T-helper 22 cell (primary cell): Measurements from ENCODE around the gene GC.
"Not testable (repeated sequence)": the region's sequence is repeated elsewhere in the genome, so short reads cannot be mapped to it uniquely, and the experiment has no call there.

Source experiments
- DNase-seq: peaks from one replicate; pipeline ENCODE4 v3.0.0-alpha.2; 2020; ENCODE audit warnings: low read depth

Gene GC

DNA sequence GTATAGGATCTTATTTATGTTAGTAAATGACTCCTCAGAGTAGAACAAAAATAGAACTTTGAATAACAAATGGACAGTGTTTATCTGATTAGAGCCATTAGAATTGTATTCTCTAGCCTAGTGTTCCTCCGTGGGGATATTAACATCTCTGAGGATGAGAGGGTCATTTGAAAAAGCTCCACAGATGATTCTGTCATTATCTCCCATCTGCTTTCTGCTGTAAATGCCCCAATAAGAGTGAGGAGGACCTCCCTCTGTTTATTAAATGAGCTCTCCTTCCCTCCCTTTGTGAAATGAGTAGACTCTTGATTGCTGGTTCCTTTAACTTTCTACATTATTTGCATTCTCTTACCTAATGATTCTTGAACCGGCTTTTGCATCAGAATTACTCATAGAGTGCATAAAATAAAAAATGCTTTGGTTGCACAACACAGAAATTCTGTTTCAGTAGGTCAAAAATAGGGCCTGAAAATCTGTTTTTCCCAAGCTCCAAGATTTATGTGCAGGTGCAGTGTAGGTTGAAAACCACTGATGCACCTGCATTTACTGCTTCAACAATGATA is 18.0 kb downstream of the GC start:
- DNase-seq, result no peak

GRCh38 chr4:71765350-71765749 is 18.5 kb downstream of the GC start:
- DNase-seq, result no peak

GRCh38 chr4:71752383-71753042 is 31.4 kb downstream of the GC start:
- no peak for DNase-seq

- no peak for DNase-seq
These were observed 34.8 kb downstream of the GC start for GRCh38 chr4:71749008-71749594.

DNA sequence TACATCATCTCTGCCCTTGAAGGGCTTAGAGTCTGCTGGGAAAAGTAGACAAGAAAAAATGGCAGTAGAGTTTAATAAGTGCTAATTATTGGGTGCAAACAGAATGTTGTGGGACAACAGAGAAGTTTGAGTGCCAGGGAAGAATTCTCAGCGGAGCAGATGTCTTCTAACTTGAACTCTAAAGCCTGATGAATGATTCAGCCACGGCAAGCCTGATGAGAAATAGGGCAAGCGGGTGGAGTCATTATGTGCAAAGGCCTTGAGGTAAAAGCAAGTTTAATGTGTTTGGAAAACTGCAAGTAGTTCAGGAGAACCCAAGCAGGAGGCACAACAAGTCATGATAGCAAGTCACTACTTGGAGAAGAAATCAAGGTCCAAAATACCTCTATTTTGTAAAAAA is 37.5 kb downstream of the GC start:
- no peak for DNase-seq

- not testable (repeated sequence) for DNase-seq
These were observed 45.1 kb downstream of the GC start for GRCh38 chr4:71738782-71739181.

GRCh38 chr4:71732706-71733105 is 51.2 kb downstream of the GC start:
- no peak for DNase-seq

DNA sequence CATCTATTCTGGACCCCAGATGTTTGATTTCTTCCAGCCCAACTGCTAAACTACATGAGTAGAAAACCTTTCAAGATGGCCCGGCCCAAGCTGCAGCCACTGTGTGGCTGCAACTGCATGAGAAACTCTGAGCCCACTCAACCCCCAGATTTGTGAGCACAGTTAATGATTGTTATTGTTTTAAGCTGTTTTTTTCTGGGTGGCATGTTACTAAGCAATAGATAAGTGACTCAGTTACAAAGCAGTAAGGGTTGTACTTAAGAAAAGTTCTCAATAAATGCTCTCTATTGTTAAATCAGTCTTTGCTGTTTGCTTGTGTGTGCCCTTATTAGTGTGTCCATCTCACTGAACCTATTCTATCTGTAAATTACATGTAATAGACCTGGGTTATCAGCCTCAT is 51.8 kb downstream of the GC start:
- DNase-seq, result no peak

DNA sequence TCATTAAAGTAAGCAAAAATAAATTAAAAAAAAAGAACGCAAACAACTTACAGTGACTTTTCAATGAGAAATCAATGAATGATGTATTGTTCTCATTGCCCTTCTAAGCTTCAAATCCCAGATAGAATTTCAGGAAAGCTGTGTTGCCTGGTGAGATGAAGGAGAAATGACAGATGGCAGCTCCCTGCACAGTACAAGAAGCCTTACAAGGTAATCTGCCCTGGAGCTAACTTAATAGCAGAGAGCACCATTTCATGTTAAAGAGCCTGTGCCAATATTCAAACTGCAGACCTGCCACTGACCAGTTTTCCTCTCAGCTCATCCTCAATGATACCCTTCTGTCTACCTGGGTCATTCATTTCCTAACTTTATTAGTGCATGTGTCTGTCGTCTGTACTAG is 54.0 kb downstream of the GC start:
- DNase-seq, result no peak

DNA sequence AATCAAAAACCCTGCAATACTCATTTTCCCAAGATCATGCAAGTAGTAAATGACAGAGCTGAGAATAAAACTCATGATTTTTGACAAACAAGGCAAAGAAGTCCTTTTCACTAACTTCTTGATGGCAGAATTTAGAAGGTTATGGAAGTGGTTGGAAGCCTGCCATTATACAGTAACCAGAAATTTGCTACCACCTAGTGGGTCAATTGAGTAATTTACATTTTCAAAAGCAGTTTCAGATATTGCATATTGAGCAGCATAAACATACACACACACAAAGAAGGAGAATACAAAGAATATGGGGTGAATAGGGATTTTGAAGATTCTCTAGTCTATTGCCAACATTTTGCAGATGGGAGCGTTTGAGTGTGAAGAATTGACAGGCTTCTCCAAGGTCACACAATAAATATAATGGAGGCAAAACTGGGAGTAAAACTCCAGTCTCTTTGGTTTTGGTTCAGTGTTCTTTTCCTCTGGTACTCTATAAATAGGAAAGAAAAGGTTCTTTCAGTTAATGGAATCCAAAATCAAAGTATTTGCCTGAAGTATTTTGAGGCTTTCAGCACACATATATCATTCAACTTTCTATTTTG is 70.2 kb downstream of the GC start:
- DNase-seq, result no peak

DNA sequence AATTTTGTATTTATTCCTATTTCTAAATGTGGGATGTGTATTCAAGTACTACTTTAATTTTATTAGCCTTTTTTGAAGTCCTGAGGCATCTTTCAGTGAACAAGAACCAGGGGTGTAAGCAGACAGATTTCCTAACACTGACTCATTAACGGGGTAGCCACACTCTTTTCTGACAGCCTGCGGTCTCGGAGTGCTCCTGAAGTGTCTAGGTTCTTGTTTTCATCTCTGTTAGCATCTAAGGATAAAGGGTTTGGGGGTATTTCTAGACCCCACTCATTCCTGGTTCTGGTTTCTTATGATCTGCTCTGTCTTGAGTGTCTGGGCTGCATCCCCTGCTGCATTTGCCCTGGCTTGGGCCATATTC is 71.9 kb downstream of the GC start:
- no peak for DNase-seq

GRCh38 chr4:71711044-71711984 is 72.6 kb downstream of the GC start:
- DNase-seq, result no peak

DNA sequence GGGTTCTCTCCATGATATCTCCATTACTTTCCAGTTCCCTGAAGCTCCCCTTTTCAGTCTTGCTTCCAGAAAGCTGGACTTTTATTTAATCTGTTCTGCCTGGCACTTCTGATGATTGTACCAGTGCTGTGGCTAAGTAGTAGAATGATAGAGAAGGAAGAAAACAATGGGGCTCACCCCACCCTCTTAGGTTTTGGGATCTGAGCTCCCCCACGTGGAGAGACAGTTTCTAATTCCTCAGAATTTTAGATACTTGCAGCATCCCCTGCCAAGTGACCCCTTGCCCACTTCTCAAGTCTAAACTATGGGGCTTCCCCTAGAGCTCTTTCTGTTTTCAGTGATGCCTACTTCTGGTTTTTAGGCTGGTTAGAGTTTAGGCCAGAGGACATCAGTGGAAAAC is 73.9 kb downstream of the GC start:
- DNase-seq, result no peak

GRCh38 chr4:71698141-71698540 is 85.7 kb downstream of the GC start:
- DNase-seq, result no peak

DNA sequence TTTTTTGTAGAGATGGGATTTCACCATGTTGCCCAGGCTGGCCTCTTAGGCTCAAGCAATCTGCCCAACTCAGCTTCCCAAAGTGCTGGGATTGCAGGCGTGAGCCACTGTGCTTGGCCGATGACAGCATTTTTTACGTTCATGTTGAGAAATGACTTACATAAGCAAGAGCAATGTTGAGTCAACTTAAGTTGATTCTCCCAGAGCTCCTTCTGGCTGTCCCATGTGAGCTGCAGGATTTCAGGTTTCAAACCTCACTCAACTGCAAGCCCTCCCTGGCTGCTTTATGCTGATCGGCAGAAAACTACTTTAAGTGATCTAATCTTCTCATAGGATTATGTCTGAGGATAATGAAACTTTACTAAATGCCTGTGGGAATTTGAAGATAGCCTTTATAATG is 86.8 kb downstream of the GC start:
- no peak for DNase-seq

DNA sequence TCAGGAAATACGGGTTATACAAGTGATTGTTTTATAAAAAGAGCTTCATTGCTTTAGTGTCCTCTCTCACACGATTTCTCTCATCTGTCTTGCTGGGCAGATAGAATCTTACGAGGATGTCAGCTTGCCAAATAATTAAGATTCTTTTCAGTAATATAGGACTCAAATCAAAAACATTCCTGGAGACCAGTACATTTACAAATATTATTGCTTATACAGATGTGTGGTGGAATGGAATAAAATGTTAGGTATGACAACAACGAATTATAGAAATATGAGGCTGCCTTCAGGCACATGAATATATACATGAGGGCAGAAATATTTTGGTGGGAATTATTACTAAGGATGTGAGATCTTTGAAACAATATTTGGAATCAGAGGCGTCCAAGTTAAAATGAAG is 88.9 kb downstream of the GC start:
- DNase-seq, result no peak

GRCh38 chr4:71692963-71693362 is 90.9 kb downstream of the GC start:
- no peak for DNase-seq

- no peak for DNase-seq
These were observed 91.7 kb downstream of the GC start for GRCh38 chr4:71692198-71692597.
